Stimulated activated CD8-positive, alpha-beta memory T cell treated with anti-CD3 and anti-CD28 coated beads, Interleukin-15, amount 100 ng/mL, for 24 hours (primary cell): ENCODE results near the gene DRD1.

ENCODE experiments used
- DNase-seq: peaks from one replicate; pipeline ENCODE4 v3.0.0-alpha.2; 2020; ENCODE audit warnings: low read depth

Gene DRD1

DNA sequence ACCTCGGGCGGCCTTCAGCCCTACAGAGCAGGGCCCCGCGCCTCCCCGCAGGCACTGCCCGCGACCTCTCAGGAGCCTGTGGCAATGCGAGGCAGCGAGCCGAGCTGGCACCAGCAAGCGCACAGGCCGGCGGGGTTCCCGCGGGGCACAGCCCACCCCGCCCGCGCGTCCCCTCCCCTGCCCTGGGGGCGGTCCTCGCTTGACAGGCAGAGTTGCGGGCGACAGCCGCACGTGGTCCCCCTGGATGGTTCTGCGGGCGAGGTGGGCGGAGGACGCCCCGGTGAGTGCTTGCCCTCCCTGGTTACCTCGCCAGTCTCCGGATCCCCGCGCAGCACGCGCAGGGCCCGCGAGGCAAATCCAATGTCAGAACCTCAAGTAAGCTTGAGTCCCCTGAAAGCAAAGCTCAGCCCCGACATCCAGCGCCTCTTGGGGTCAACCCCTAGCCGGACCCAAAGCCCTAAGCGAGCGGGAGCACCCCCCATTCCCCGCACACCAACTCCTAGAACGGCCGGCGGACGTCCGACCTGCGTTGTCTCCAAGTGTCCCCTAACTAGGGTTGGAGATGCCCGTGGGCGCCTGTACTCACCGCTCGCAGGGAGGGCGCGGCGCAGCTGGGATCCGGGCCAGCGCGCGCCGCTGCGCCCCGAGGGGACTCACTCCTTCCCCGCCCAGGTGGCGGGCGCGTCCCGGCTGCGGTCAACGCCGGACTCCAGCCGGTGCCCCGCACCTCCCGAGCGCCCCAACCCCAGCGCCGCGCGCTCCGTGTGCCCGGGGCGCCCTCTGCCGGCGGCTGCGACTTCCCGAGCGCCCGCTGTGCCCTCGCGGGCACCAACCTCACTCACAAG, at the start of gene DRD1:
Gene DRD1, minus strand, starts transcription at position 123 of the 845 bp plus-strand sequence. CDS start 1,083 bp downstream, outside the sequence.
- DNase-seq, result peak; percentile 52

DNA sequence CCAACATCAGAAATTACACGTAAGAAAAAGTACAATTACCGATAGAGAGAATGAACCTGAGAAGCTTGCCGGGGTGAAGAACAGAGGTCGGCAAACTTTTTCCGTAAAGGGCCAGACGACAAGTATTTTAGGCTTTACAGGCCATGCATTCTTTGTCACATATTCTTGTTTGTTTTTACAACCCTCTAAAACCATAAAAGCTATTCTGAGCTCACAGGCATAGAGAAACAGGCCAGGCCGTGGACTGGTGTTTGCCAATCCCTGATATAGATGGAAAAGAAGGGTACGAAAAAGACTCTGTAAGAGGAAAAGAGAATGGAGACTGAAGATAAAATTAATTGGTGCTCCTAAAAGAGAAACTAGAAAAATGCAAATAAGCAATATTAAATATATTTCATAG, 49.7 kb upstream of the DRD1 start:
- no peak for DNase-seq

GRCh38 chr5:175493260-175493659, 49.3 kb upstream of the DRD1 start:
- no peak for DNase-seq

- DNase-seq, result no peak
These were observed 47.2 kb upstream of the DRD1 start for GRCh38 chr5:175491223-175491622.

- no peak for DNase-seq
These were observed 45.9 kb upstream of the DRD1 start for GRCh38 chr5:175489693-175490443.

DNA sequence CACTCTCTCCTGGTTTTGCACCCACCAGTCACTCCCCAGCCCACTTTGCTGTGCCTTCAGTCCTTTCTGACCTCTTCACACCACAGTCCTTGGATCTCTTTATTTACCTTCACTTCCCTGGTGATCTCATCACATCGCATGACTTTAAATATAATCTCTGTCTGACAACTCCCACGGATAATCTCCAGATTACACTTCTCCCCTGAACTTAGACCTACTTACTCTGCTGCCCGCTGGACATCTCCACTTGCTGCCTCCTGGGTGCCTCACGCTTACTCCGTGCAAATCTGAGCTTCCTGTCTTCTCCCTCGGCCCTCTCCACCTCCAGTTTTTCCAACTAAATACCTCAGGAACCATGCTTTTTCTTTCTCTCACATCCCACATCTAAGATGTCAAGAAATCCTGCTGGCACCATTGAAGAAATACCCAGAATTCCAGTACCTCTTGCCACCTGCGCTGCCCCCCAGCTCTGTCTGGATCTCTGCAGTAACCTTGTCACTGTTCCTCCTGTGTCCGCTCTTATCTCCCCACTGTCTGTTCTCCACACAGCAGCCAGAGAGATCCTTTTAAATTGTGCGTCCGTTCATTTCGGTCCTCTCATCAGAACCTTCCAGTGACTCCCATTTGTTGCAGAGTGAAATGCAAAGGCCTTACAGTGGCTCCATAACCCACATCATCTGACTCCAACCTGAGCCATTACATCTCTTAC, 43.7 kb upstream of the DRD1 start:
- DNase-seq, result no peak

DNA sequence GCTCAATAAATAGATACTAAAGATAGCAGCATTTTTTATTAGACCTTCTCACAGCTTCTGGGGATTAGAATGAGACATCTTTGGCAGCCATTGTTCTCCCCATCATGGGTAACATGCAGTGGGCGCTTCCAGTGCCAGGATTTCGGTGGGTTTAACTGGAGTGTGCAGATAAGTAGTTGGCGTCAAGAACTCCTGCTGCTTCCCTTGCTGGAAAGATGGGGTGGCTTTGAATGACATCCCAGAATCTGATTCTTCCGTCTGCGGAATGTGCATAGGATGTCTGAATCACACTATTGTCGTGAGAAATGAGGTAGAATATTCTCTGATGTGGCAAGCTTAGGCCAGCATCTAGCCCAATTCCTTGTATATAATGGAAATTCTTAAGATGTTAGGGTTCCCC, 41.6 kb upstream of the DRD1 start:
- DNase-seq, result no peak

GRCh38 chr5:175484829-175485228, 40.8 kb upstream of the DRD1 start:
- no peak for DNase-seq

DNA sequence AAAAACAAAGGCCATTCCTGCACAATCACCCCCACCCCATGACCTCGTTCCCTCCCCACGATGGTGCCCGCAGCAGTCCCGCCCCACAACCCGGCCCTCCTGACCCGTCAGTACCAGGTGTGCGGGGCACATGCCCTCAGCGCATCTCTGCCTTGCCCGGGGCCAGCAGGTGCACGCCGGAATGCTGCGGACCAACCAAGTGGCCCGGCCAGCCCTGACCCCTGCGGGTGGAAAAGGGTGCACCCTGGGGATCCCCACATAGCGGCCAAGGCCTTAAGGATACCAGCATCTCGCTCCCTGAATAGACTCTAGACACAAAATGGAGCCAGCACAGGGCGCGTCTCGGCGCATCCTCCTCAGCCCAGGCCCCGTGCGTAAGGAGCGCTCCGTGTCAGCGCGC, 40.3 kb upstream of the DRD1 start:
- no peak for DNase-seq

GRCh38 chr5:175483337-175483736, 39.4 kb upstream of the DRD1 start:
- DNase-seq, result no peak

- DNase-seq, result no peak
These were observed 35.3 kb upstream of the DRD1 start for GRCh38 chr5:175479125-175479881.

GRCh38 chr5:175478384-175479124, 34.6 kb upstream of the DRD1 start, which contains the start of gene SFXN1:
Gene SFXN1 (plus strand): TSS chr5:175478560. CDS start chr5:175492104, 13,544 bp downstream.
- peak; percentile 62 for DNase-seq

DNA sequence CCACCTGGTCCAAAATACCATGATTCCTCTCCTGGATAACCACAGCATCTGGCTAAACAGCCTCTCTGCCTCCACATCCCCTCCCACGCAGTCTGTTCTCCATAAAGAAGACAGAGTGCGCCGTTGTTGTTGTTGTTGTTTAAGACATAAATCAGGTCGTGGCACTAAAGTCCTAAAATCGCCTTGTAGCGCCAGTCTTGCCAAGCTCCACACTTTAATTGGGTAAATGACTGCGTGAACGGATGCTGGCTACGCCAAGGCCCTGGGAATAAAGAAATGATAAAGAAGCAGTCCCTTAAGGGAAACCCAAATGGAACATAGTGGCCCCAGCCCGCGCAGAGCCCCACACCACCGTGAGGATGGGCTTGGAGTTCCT, 34.0 kb upstream of the DRD1 start:
- DNase-seq, result no peak

- no peak for DNase-seq
These were observed 33.5 kb upstream of the DRD1 start for GRCh38 chr5:175477440-175477839.

DNA sequence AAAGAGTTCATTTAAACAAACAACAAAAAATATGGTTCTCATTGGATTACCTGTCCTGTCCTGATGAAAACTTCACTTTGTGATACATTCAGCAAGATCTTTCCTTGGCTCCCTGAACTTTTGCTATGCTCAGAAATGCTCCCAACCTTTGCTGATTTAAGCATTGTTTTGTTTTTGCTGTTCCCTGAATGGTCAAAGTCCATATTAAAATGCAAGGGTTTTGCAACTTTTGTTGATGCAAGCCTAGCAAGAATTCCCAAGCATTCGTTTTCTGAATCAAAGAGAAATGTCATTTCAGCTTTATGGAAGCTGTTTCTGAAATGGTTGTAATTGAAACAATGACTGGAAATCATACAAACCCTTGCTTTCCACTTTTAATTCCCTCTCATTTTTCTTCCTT, 31.3 kb upstream of the DRD1 start:
- no peak for DNase-seq

DNA sequence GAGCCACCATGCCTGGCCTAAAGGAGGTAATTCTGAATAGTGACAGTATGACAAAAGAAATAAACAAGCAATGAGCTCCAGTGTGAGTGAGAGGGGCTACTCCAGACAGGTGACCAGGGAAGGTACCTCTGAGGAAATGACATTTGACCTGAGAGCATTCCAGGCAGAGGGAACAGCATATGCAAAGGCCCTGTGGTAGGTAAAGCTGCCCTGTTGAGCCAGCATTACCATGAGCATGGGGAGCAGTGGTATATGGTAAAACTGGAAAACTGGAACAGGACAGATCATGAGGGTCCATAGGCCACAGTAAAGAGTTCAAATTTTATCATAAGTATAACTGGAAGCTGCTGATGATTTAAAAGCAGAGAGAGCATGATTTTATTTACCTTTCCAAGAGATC, 28.4 kb upstream of the DRD1 start:
- DNase-seq, result no peak

GRCh38 chr5:175471628-175472027, 27.6 kb upstream of the DRD1 start:
- DNase-seq, result no peak

DNA sequence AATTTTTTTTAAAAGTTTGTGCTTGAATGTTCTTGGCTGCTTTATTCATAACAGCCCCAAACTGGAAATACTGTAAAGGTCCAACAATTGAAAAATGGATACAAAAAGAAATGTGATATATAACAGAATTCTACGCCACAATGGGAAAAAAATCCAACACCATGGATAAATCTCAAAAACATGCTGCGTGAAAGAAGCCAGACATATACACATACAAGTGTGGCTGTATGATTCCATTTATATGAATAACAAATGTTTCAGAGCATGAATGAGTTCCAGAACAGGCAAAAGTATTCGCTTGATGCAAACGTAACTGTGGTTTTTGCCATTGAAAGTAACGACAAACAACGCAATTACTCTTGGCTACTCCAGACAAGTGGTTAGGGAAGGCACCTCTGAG, 27.2 kb upstream of the DRD1 start:
- DNase-seq, result no peak

DNA sequence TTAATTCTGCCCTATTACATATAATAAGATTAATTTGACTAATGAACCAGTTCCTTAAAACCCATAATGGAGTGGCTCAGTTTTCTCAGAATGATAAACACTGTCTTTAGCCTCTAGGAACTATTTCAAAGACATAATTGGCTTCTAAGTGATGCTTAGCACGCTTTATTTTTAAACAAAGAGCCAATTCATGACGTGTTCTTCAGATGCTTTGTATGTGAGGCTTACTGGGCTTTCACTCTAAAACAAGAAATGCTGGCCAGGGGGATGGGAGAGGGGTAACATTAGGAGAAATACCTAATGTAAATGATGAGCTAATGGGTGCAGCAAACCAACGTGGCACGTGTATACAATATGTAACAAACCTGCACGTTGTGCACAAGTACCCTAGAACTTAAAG, 26.8 kb upstream of the DRD1 start:
- DNase-seq, result no peak

GRCh38 chr5:175469916-175470315, 25.9 kb upstream of the DRD1 start:
- no peak for DNase-seq

DNA sequence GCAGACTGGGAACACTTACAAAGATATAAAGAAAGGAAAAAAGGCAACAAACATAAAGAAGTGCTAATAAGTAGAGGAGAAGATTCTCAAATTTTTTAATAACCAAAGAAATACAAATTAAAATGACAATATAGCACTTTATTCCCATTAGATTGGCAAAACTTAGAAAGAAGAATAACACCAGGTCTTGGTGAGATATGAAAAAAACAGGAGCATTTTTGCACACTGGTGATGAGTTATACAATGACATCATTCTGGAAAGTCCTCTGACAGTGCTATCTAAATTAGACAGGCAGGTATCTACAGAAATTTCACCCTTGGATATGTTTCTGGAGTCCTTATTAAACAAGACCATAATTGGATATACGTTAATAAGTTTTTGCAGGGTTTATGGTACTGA, 24.9 kb upstream of the DRD1 start:
- no peak for DNase-seq
